Measurements from ENCODE around the gene NUDT16L1.

DNA sequence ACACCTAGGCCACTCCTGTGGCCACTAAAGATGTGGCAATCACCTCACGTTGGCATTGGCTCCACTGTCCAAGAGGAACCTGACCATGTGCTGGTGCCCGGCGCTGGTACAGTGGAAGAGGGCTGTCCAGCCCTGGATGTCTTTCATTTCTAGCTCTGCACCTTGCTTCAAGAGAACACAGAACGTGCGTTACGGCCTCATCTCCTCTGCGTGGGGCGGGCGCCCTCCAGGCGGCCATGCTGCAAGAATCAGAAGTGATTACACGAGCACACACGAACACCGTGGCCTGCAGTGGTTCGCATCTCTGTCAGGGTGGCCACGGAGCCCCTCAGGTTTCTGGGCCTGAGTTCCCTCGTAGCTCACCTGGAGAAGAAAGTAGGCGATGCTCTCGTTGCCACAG lies 33.3 kb downstream of the NUDT16L1 start:
- TF ChIP-seq, protein P1, sequence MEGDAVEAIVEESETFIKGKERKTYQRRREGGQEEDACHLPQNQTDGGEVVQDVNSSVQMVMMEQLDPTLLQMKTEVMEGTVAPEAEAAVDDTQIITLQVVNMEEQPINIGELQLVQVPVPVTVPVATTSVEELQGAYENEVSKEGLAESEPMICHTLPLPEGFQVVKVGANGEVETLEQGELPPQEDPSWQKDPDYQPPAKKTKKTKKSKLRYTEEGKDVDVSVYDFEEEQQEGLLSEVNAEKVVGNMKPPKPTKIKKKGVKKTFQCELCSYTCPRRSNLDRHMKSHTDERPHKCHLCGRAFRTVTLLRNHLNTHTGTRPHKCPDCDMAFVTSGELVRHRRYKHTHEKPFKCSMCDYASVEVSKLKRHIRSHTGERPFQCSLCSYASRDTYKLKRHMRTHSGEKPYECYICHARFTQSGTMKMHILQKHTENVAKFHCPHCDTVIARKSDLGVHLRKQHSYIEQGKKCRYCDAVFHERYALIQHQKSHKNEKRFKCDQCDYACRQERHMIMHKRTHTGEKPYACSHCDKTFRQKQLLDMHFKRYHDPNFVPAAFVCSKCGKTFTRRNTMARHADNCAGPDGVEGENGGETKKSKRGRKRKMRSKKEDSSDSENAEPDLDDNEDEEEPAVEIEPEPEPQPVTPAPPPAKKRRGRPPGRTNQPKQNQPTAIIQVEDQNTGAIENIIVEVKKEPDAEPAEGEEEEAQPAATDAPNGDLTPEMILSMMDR (IDR thresholded peaks at IDR 0.05) = no peak
- TF ChIP-seq, protein P2, sequence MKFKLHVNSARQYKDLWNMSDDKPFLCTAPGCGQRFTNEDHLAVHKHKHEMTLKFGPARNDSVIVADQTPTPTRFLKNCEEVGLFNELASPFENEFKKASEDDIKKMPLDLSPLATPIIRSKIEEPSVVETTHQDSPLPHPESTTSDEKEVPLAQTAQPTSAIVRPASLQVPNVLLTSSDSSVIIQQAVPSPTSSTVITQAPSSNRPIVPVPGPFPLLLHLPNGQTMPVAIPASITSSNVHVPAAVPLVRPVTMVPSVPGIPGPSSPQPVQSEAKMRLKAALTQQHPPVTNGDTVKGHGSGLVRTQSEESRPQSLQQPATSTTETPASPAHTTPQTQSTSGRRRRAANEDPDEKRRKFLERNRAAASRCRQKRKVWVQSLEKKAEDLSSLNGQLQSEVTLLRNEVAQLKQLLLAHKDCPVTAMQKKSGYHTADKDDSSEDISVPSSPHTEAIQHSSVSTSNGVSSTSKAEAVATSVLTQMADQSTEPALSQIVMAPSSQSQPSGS (CRISPR knock-in tag; IDR thresholded peaks at IDR 0.05; ENCODE audit: borderline replicate concordance, low read depth) = no peak
- TF ChIP-seq, protein P3, sequence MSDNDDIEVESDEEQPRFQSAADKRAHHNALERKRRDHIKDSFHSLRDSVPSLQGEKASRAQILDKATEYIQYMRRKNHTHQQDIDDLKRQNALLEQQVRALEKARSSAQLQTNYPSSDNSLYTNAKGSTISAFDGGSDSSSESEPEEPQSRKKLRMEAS (CRISPR knock-in tag; IDR thresholded peaks at IDR 0.05) = no peak
- TF ChIP-seq, protein P4, sequence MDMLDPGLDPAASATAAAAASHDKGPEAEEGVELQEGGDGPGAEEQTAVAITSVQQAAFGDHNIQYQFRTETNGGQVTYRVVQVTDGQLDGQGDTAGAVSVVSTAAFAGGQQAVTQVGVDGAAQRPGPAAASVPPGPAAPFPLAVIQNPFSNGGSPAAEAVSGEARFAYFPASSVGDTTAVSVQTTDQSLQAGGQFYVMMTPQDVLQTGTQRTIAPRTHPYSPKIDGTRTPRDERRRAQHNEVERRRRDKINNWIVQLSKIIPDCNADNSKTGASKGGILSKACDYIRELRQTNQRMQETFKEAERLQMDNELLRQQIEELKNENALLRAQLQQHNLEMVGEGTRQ (CRISPR knock-in tag; IDR thresholded peaks at IDR 0.05) = no peak
- TF ChIP-seq NFYB (CRISPR knock-in tag; conservative IDR thresholded peaks at IDR 0.05; ENCODE audit: low read depth) (no peak), ZNF232 (CRISPR knock-in tag; IDR thresholded peaks at IDR 0.05) (no peak), TP53 (CRISPR knock-in tag; IDR thresholded peaks at IDR 0.05) (no peak), ELF4 (CRISPR knock-in tag; IDR thresholded peaks at IDR 0.05; ENCODE audit: low read depth) (no peak)
- TF ChIP-seq, protein P5, sequence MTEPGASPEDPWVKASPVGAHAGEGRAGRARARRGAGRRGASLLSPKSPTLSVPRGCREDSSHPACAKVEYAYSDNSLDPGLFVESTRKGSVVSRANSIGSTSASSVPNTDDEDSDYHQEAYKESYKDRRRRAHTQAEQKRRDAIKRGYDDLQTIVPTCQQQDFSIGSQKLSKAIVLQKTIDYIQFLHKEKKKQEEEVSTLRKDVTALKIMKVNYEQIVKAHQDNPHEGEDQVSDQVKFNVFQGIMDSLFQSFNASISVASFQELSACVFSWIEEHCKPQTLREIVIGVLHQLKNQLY (CRISPR knock-in tag; IDR thresholded peaks at IDR 0.05) = no peak
- TF ChIP-seq, protein P6, sequence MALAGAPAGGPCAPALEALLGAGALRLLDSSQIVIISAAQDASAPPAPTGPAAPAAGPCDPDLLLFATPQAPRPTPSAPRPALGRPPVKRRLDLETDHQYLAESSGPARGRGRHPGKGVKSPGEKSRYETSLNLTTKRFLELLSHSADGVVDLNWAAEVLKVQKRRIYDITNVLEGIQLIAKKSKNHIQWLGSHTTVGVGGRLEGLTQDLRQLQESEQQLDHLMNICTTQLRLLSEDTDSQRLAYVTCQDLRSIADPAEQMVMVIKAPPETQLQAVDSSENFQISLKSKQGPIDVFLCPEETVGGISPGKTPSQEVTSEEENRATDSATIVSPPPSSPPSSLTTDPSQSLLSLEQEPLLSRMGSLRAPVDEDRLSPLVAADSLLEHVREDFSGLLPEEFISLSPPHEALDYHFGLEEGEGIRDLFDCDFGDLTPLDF (CRISPR knock-in tag; IDR thresholded peaks at IDR 0.05) = no peak
- TF ChIP-seq, protein P7, sequence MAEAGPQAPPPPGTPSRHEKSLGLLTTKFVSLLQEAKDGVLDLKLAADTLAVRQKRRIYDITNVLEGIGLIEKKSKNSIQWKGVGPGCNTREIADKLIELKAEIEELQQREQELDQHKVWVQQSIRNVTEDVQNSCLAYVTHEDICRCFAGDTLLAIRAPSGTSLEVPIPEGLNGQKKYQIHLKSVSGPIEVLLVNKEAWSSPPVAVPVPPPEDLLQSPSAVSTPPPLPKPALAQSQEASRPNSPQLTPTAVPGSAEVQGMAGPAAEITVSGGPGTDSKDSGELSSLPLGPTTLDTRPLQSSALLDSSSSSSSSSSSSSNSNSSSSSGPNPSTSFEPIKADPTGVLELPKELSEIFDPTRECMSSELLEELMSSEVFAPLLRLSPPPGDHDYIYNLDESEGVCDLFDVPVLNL (CRISPR knock-in tag; IDR thresholded peaks at IDR 0.05; ENCODE audit: borderline replicate concordance, low read depth) = no peak
